Dendritic cell treated with granulocyte-macrophage colony-stimulating factor and Interleukin-4, amounts not matched to agents 40 ng/mL and 50 ng/mL, for 4 days (primary cell): ENCODE measurements around the gene PIGC.

Experiments used
- H3K27ac Mint-ChIP-seq: one replicate; pipeline ENCODE4 v1.8.0; 2022; ENCODE audit warnings: mild to moderate bottlenecking, mixed read lengths
- H3K27me3 Mint-ChIP-seq: one replicate; pipeline ENCODE4 v1.8.0; 2022; ENCODE audit warnings: mild to moderate bottlenecking, mixed read lengths
- H3K36me3 Mint-ChIP-seq: one replicate; pipeline ENCODE4 v1.8.0; 2022; ENCODE audit warnings: low read depth, mixed read lengths
- H3K4me1 Mint-ChIP-seq: one replicate; pipeline ENCODE4 v1.8.0; 2022; ENCODE audit warnings: low read depth, mixed read lengths
- H3K4me3 Mint-ChIP-seq: one replicate; pipeline ENCODE4 v1.8.0; 2022; ENCODE audit warnings: mild to moderate bottlenecking, moderate library complexity, mixed read lengths
- H3K9me3 Mint-ChIP-seq: one replicate; pipeline ENCODE4 v1.8.0; 2022; ENCODE audit warnings: mixed read lengths
- intact Hi-C: fragments of 100-400 bp; cut with micrococcal nuclease; formaldehyde crosslinking; loops from one replicate; pipeline ENCODE4 v1.15.0; 2022

PIGC gene

GRCh38 chr1:172476218-172476811, 32.4 kb upstream of the PIGC start:
- intact Hi-C loops = no loop called here
- H3K9me3 Mint-ChIP-seq = no peaks in the 10 kb centered on the region
- no peak overlapping the region for H3K4me3 Mint-ChIP-seq
- H3K36me3 Mint-ChIP-seq = no peaks in the 10 kb centered on the region
- H3K27ac Mint-ChIP-seq = no peak overlapping the region
- no peaks in the 10 kb centered on the region for H3K27me3 Mint-ChIP-seq
- peaks cover 32% of the 10 kb centered on the region for H3K4me1 Mint-ChIP-seq

GRCh38 chr1:172473842-172474241, 30.0 kb upstream of the PIGC start:
- peaks cover 32% of the 10 kb centered on the region for H3K4me1 Mint-ChIP-seq
- H3K4me3 Mint-ChIP-seq = no peak overlapping the region
- intact Hi-C loops = loop anchor here (2.0 kb wide), 1 partner anchor 17 kb away; no protein-coding TSS in a partner anchor
- H3K27me3 Mint-ChIP-seq = no peaks in the 10 kb centered on the region
- H3K27ac Mint-ChIP-seq = no peak overlapping the region
- H3K9me3 Mint-ChIP-seq = no peaks in the 10 kb centered on the region
- no peaks in the 10 kb centered on the region for H3K36me3 Mint-ChIP-seq

GRCh38 chr1:172473302-172473701, 29.4 kb upstream of the PIGC start:
- no peak overlapping the region for H3K27ac Mint-ChIP-seq

GRCh38 chr1:172472495-172472894, 28.6 kb upstream of the PIGC start:
- Mint-ChIP-seq H3K4me3 (no peak overlapping the region), H3K27ac (no peak overlapping the region), H3K9me3 (no peaks in the 10 kb centered on the region), H3K4me1 (peaks cover 32% of the 10 kb centered on the region), H3K36me3 (no peaks in the 10 kb centered on the region), H3K27me3 (no peaks in the 10 kb centered on the region)
- intact Hi-C loops = no loop called here

More at GRCh38 chr1:172473302-172473701, 29.4 kb upstream of the PIGC start:
- intact Hi-C loops = no loop called here
- Mint-ChIP-seq H3K4me1 (peaks cover 32% of the 10 kb centered on the region), H3K9me3 (no peaks in the 10 kb centered on the region), H3K36me3 (no peaks in the 10 kb centered on the region), H3K4me3 (no peak overlapping the region), H3K27me3 (no peaks in the 10 kb centered on the region)

GRCh38 chr1:172471666-172472065, 27.8 kb upstream of the PIGC start:
- Mint-ChIP-seq H3K4me1 (peaks cover 28% of the 10 kb centered on the region), H3K9me3 (no peaks in the 10 kb centered on the region), H3K36me3 (no peaks in the 10 kb centered on the region), H3K4me3 (no peak overlapping the region), H3K27ac (no peak overlapping the region), H3K27me3 (no peaks in the 10 kb centered on the region)
- intact Hi-C loops = no loop called here

- peaks cover 21% of the 10 kb centered on the region for H3K4me1 Mint-ChIP-seq
- H3K27me3 Mint-ChIP-seq = no peaks in the 10 kb centered on the region
- no peaks in the 10 kb centered on the region for H3K9me3 Mint-ChIP-seq
- H3K4me3 Mint-ChIP-seq = no peak overlapping the region
- intact Hi-C loops = no loop called here
- H3K27ac Mint-ChIP-seq = no peak overlapping the region
- no peaks in the 10 kb centered on the region for H3K36me3 Mint-ChIP-seq
Observed at GRCh38 chr1:172470149-172470548, 26.3 kb upstream of the PIGC start.

GRCh38 chr1:172469717-172470116, 25.8 kb upstream of the PIGC start:
- intact Hi-C loops = no loop called here
- Mint-ChIP-seq H3K9me3 (no peaks in the 10 kb centered on the region), H3K27me3 (no peaks in the 10 kb centered on the region), H3K36me3 (no peaks in the 10 kb centered on the region), H3K4me3 (no peak overlapping the region), H3K4me1 (peaks cover 21% of the 10 kb centered on the region), H3K27ac (no peak overlapping the region)

GRCh38 chr1:172468296-172468695, 24.4 kb upstream of the PIGC start:
- Mint-ChIP-seq H3K36me3 (no peaks in the 10 kb centered on the region), H3K9me3 (no peaks in the 10 kb centered on the region), H3K27ac (no peak overlapping the region), H3K4me1 (peaks cover 17% of the 10 kb centered on the region), H3K27me3 (no peaks in the 10 kb centered on the region), H3K4me3 (no peak overlapping the region)
- intact Hi-C loops = no loop called here

- no peak overlapping the region for H3K27ac Mint-ChIP-seq
- H3K36me3 Mint-ChIP-seq = no peaks in the 10 kb centered on the region
- H3K27me3 Mint-ChIP-seq = no peaks in the 10 kb centered on the region
- H3K9me3 Mint-ChIP-seq = no peaks in the 10 kb centered on the region
- H3K4me1 Mint-ChIP-seq = peaks cover 8% of the 10 kb centered on the region
- intact Hi-C loops = no loop called here
- H3K4me3 Mint-ChIP-seq = no peak overlapping the region
Observed at GRCh38 chr1:172467446-172467845, 23.6 kb upstream of the PIGC start.

- Mint-ChIP-seq H3K36me3 (no peaks in the 10 kb centered on the region), H3K27ac (no peak overlapping the region), H3K9me3 (no peaks in the 10 kb centered on the region), H3K27me3 (no peaks in the 10 kb centered on the region), H3K4me1 (peaks cover 3% of the 10 kb centered on the region), H3K4me3 (no peak overlapping the region)
- intact Hi-C loops = no loop called here
Observed at GRCh38 chr1:172466795-172467407, 23.0 kb upstream of the PIGC start.

- Mint-ChIP-seq H3K4me1 (no peaks in the 10 kb centered on the region), H3K36me3 (no peaks in the 10 kb centered on the region), H3K4me3 (no peak overlapping the region), H3K27ac (no peak overlapping the region), H3K27me3 (no peaks in the 10 kb centered on the region), H3K9me3 (no peaks in the 10 kb centered on the region)
- intact Hi-C loops = no loop called here
Observed at GRCh38 chr1:172465617-172466016, 21.7 kb upstream of the PIGC start.

- H3K27ac Mint-ChIP-seq = no peak overlapping the region
- H3K9me3 Mint-ChIP-seq = no peaks in the 10 kb centered on the region
- no peaks in the 10 kb centered on the region for H3K36me3 Mint-ChIP-seq
- no peaks in the 10 kb centered on the region for H3K4me1 Mint-ChIP-seq
- no peaks in the 10 kb centered on the region for H3K27me3 Mint-ChIP-seq
- H3K4me3 Mint-ChIP-seq = no peak overlapping the region
- intact Hi-C loops = no loop called here
Observed at GRCh38 chr1:172460887-172461315, 17.0 kb upstream of the PIGC start.

GRCh38 chr1:172460177-172460576, 16.3 kb upstream of the PIGC start:
- no peaks in the 10 kb centered on the region for H3K9me3 Mint-ChIP-seq
- intact Hi-C loops = no loop called here
- no peaks in the 10 kb centered on the region for H3K27me3 Mint-ChIP-seq
- H3K36me3 Mint-ChIP-seq = no peaks in the 10 kb centered on the region
- no peak overlapping the region for H3K4me3 Mint-ChIP-seq
- H3K4me1 Mint-ChIP-seq = no peaks in the 10 kb centered on the region
- no peak overlapping the region for H3K27ac Mint-ChIP-seq

- no peaks in the 10 kb centered on the region for H3K27me3 Mint-ChIP-seq
- H3K36me3 Mint-ChIP-seq = no peaks in the 10 kb centered on the region
- H3K4me1 Mint-ChIP-seq = no peaks in the 10 kb centered on the region
- no peak overlapping the region for H3K4me3 Mint-ChIP-seq
- H3K27ac Mint-ChIP-seq = no peak overlapping the region
- intact Hi-C loops = no loop called here
- no peaks in the 10 kb centered on the region for H3K9me3 Mint-ChIP-seq
Observed at GRCh38 chr1:172457479-172458130, 13.7 kb upstream of the PIGC start.
